ENCODE measurements around the gene AKR1B15. TPM values are rescaled to one million over a fixed set of nuclear protein-coding genes. Genes with fewer than 3 reads are reported as not detected.

The AKR1B15 gene
- total and polyA plus RNA-seq, 9 of the 15 experiments (the other 6 are each of a cell fraction or from before 2014, with no cell fraction given): not detected

DNA sequence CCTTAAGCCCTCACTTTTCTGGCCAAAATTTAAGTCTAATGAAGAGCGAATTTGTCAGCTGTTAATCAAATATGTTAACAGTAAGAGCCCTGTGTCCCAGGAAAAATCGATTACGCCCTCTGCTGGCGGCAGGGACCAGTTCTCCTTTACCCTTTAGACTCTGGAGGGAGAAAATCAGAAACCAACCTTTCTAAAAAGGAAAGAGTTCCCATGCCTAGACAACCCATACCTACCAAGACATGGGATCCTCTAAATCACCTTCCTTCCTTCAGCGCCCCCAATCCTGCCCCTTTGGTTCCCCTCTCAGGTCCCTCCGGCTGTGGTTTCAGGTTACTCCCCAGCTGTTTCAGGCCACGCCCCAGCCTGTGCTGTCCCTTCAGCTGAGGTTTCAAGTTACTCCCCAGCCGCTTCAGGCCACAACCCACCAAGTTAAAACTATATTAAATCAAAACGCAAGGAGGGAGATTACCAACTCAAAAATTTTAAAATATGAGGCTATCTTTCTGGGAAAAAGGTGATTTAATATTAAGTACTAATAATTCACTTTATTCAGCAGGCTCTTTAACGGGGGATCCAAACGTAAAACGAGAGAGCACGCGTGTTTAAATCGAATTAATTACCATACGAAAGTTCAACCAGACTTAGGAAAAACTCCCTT, 1.4 kb upstream of the AKR1B15 start (continued):
- TF ChIP-seq, protein P1, sequence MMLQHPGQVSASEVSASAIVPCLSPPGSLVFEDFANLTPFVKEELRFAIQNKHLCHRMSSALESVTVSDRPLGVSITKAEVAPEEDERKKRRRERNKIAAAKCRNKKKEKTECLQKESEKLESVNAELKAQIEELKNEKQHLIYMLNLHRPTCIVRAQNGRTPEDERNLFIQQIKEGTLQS (IDR thresholded peaks at IDR 0.05): no peak
- TF ChIP-seq, protein P1 (CRISPR knock-in tag; conservative IDR thresholded peaks at IDR 0.05): peak; percentile 37; the same call in 1 of the 2 replicates
- TF ChIP-seq, protein P2, sequence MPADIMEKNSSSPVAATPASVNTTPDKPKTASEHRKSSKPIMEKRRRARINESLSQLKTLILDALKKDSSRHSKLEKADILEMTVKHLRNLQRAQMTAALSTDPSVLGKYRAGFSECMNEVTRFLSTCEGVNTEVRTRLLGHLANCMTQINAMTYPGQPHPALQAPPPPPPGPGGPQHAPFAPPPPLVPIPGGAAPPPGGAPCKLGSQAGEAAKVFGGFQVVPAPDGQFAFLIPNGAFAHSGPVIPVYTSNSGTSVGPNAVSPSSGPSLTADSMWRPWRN (IDR thresholded peaks at IDR 0.05; ENCODE audit: low read depth): 0 out of 2 replicates have a peak, but pooled peaks have one; percentile 40
- TF ChIP-seq, protein P3, sequence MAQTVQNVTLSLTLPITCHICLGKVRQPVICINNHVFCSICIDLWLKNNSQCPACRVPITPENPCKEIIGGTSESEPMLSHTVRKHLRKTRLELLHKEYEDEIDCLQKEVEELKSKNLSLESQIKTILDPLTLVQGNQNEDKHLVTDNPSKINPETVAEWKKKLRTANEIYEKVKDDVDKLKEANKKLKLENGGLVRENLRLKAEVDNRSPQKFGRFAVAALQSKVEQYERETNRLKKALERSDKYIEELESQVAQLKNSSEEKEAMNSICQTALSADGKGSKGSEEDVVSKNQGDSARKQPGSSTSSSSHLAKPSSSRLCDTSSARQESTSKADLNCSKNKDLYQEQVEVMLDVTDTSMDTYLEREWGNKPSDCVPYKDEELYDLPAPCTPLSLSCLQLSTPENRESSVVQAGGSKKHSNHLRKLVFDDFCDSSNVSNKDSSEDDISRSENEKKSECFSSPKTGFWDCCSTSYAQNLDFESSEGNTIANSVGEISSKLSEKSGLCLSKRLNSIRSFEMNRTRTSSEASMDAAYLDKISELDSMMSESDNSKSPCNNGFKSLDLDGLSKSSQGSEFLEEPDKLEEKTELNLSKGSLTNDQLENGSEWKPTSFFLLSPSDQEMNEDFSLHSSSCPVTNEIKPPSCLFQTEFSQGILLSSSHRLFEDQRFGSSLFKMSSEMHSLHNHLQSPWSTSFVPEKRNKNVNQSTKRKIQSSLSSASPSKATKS (CRISPR knock-in tag; IDR thresholded peaks at IDR 0.05): no peak
- TF ChIP-seq SMARCC2 (IDR thresholded peaks at IDR 0.05; ENCODE audit: low read depth) (peak; percentile 46; the same call in 1 of the 2 replicates), SIN3A (IDR thresholded peaks at IDR 0.05; ENCODE audit: borderline replicate concordance in 2 of 2, control insufficient read depth in 1 of 2, low read depth in 2 of 2, low read length in 2 of 2) (peak in 1 of 2 experiments; percentile 55; a peak in 2 of 4 replicates), ETV1 (tag; conservative IDR thresholded peaks at IDR 0.05; ENCODE audit: low read depth) (no peak), ZC3H8 (IDR thresholded peaks at IDR 0.05) (no peak), DPF2 (IDR thresholded peaks at IDR 0.05) (peak; percentile 77), E2F3 (CRISPR knock-in tag; IDR thresholded peaks at IDR 0.05) (0 out of 2 replicates have a peak, but pooled peaks have one; percentile 31), CBX2 (IDR thresholded peaks at IDR 0.05; ENCODE audit: insufficient read depth, low read length, poor library complexity, severe bottlenecking) (no peak), TAF9B (IDR thresholded peaks at IDR 0.05; ENCODE audit: partially characterized antibody) (peak; percentile 36), XRCC5 (IDR thresholded peaks at IDR 0.05; ENCODE audit: low read depth, low read length) (peak; percentile 34; the same call in 1 of the 2 replicates), SPI1 (IDR thresholded peaks at IDR 0.05; ENCODE audit: borderline replicate concordance, low read depth, low read length) (peak; percentile 19; the same call in 1 of the 2 replicates), CBX8 (IDR thresholded peaks at IDR 0.05; ENCODE audit: borderline replicate concordance, extremely low read depth, low read depth, low read length, poor library complexity, severe bottlenecking) (no peak), CBX3 (IDR thresholded peaks at IDR 0.05; ENCODE audit: borderline replicate concordance in 1 of 2, low read length in 2 of 2) (0 out of 3 replicates have a peak, but pooled peaks of 1 of the 2 experiments have one; percentile 40), MTF1 (CRISPR knock-in tag; IDR thresholded peaks at IDR 0.05; ENCODE audit: borderline replicate concordance) (no peak), ZBTB17 (CRISPR knock-in tag; IDR thresholded peaks at IDR 0.05) (no peak), SMARCA4 (IDR thresholded peaks at IDR 0.05) (peak; percentile 68), HDAC1 (IDR thresholded peaks at IDR 0.05) (0 out of 4 replicates have a peak, but pooled peaks of 1 of the 2 experiments have one; percentile 21)

Measured in K562 (cell line).